ENCODE data around the gene ARPP21.
A peak's percentile ranks its signal among the peaks of the same experiment; 100 is the strongest.
"Not testable (repeated sequence)": the region's sequence is repeated elsewhere in the genome, so short reads cannot be mapped to it uniquely, and the experiment has no call there.

Gene ARPP21

GRCh38 chr3:35782355-35782754 is 143.0 kb downstream of the ARPP21 start:
- no peak for DNase-seq

GRCh38 chr3:35784169-35784568 is 144.8 kb downstream of the ARPP21 start:
- DNase-seq: no peak

- no peak for DNase-seq
These were observed 146.0 kb downstream of the ARPP21 start for GRCh38 chr3:35785234-35785888.

- DNase-seq: no peak
These were observed 148.6 kb downstream of the ARPP21 start for GRCh38 chr3:35787936-35788335.

- no peak for DNase-seq
These were observed 149.9 kb downstream of the ARPP21 start for GRCh38 chr3:35789042-35789831.

- DNase-seq: no peak
These were observed 151.4 kb downstream of the ARPP21 start for GRCh38 chr3:35790764-35791163.

GRCh38 chr3:35793667-35794066 is 154.3 kb downstream of the ARPP21 start:
- no peak for DNase-seq

- no peak for DNase-seq
These were observed 161.7 kb downstream of the ARPP21 start for GRCh38 chr3:35800960-35801459.

- no peak for DNase-seq
These were observed 175.2 kb downstream of the ARPP21 start for GRCh38 chr3:35814531-35814930.

GRCh38 chr3:35815796-35816195 is 176.5 kb downstream of the ARPP21 start:
- not testable (repeated sequence) for DNase-seq

- DNase-seq: no peak
These were observed 177.9 kb downstream of the ARPP21 start for GRCh38 chr3:35817216-35817615.

- peak; percentile 12 for DNase-seq
These were observed 192.8 kb downstream of the ARPP21 start for GRCh38 chr3:35832140-35832571.

Measured in fibroblast of skin of back (primary cell).